Posterior cingulate gyrus (tissue), 11 donors: ENCODE data around the gene SLC37A4.
"Not testable (repeated sequence)": the region's sequence is repeated elsewhere in the genome, so short reads cannot be mapped to it uniquely, and the experiment has no call there.

Experiments used
- DNase-seq, 10 donors: peaks; one replicate each; pipeline versions ENCODE4 v3.0.0 to v3.0.0-alpha.2; 2020 to 2021; ENCODE audit warnings: mixed read lengths in 3 of 10
- intact Hi-C: fragments of 100-400 bp; cut with DNase I; formaldehyde crosslinking; loops from one replicate; pipeline ENCODE4 v1.15.1; 2023

The SLC37A4 gene

GRCh38 chr11:119046489-119046888 lies 15.8 kb upstream of the SLC37A4 start:
- peak in 2 of 10 donors; percentile 31 to 53 for DNase-seq
- intact Hi-C loops: no loop called here

GRCh38 chr11:119044708-119045107 lies 14.0 kb upstream of the SLC37A4 start:
- intact Hi-C loops: no loop called here
- DNase-seq: peak in 1 of 10 donors; percentile 12

- DNase-seq: peak in 1 of 10 donors; percentile 20
- intact Hi-C loops: no loop called here
Observed at GRCh38 chr11:119042927-119043326, 12.2 kb upstream of the SLC37A4 start.

- peak in 1 of 10 donors; percentile 15 for DNase-seq
- intact Hi-C loops: no loop called here
Observed at GRCh38 chr11:119041821-119042514, 11.3 kb upstream of the SLC37A4 start.

GRCh38 chr11:119039471-119039870 lies 8.8 kb upstream of the SLC37A4 start:
- not testable (repeated sequence) for DNase-seq

GRCh38 chr11:119038884-119039283 lies 8.2 kb upstream of the SLC37A4 start:
- no peak for DNase-seq
- intact Hi-C loops: no loop called here

More at GRCh38 chr11:119039471-119039870, 8.8 kb upstream of the SLC37A4 start:
- intact Hi-C loops: not testable (repeated sequence)

GRCh38 chr11:119034813-119035212 lies 4.1 kb upstream of the SLC37A4 start:
- intact Hi-C loops: no loop called here
- peak in 1 of 10 donors; percentile 6 for DNase-seq

- DNase-seq: peak in 2 of 10 donors; percentile 4 to 60
- intact Hi-C loops: not testable (repeated sequence)
Observed at GRCh38 chr11:119033421-119033820, 2.7 kb upstream of the SLC37A4 start.

GRCh38 chr11:119031912-119032280 lies 1.2 kb upstream of the SLC37A4 start:
- intact Hi-C loops: loop anchor here (2.0 kb wide), 2 partner anchors 25 to 63 kb away; partner anchors contain the start of gene HYOU1

GRCh38 chr11:119030029-119030328 lies 698 bp downstream of the SLC37A4 start:
- intact Hi-C loops: loop anchor here (2.0 kb wide), 2 partner anchors 27 to 65 kb away; partner anchors contain the start of gene HYOU1
- no peak for DNase-seq

More at GRCh38 chr11:119031912-119032280, 1.2 kb upstream of the SLC37A4 start:
- DNase-seq: peak in 1 of 10 donors; percentile 26

GRCh38 chr11:119029340-119030028 lies 1.2 kb downstream of the SLC37A4 start:
- intact Hi-C loops: loop anchor here (2.0 kb wide), 2 partner anchors 27 to 65 kb away; partner anchors contain the start of gene HYOU1
- peak in 2 of 10 donors; percentile 14 to 55 for DNase-seq

GRCh38 chr11:119029069-119029339 lies 1.7 kb downstream of the SLC37A4 start:
- peak in 1 of 10 donors; percentile 45 for DNase-seq
- intact Hi-C loops: no loop called here

- intact Hi-C loops: no loop called here
- no peak for DNase-seq
Observed at GRCh38 chr11:119028346-119029068, 2.2 kb downstream of the SLC37A4 start.

- intact Hi-C loops: no loop called here
- DNase-seq: peak in 1 of 10 donors; percentile 74
Observed at GRCh38 chr11:119027561-119028345, 2.9 kb downstream of the SLC37A4 start.

GRCh38 chr11:119026970-119027369 lies 3.7 kb downstream of the SLC37A4 start:
- intact Hi-C loops: no loop called here
- DNase-seq: no peak

GRCh38 chr11:119025978-119026766 lies 4.5 kb downstream of the SLC37A4 start:
- intact Hi-C loops: no loop called here
- peak in 1 of 10 donors; percentile 47 for DNase-seq

GRCh38 chr11:119025541-119025940 lies 5.1 kb downstream of the SLC37A4 start:
- intact Hi-C loops: no loop called here
- no peak for DNase-seq

- DNase-seq: peak in 1 of 10 donors; percentile 72
- intact Hi-C loops: no loop called here
Observed at GRCh38 chr11:119025099-119025473, 5.6 kb downstream of the SLC37A4 start.

GRCh38 chr11:119024430-119025098 lies 6.1 kb downstream of the SLC37A4 start:
- intact Hi-C loops: no loop called here
- DNase-seq: peak in 3 of 10 donors; percentile 14 to 73 (median 53)
